Panc1 (cell line): Measurements from ENCODE around the gene ZNF701. TPM values are rescaled to one million over a fixed set of nuclear protein-coding genes. Genes with fewer than 3 reads are reported as not detected.

Source experiments
- ATAC-seq: fragments of 200-7000 bp; cut with Tn5 transposase; 2 replicates; pipeline ENCODE4 v1.9.1; 2020; ENCODE audit warnings: mild to moderate bottlenecking, moderate library complexity
- BruUV-seq: library from RNA; stranded (reverse); fragments of 400-500 nt; replicated peaks from 2 replicates; lab custom pipeline; 2021; lab: Mats Ljungman, UMichigan
- CTCF ChIA-PET: fragments of 300-600 bp; sonication (Branson Sonifier 250); formaldehyde crosslinking; loops from one replicate; lab custom pipeline; 2022; ENCODE audit warnings: antibody characterized with exemption; lab: Charles Lee
- POLR2A ChIA-PET: fragments of 300-600 bp; sonication (Branson Sonifier 250); formaldehyde crosslinking; loops from one replicate; lab custom pipeline; 2022; ENCODE audit warnings: antibody characterized with exemption; lab: Charles Lee
- DNase-seq: peaks from one replicate; pipeline ENCODE4 v3.0.0-alpha.2; 2010; ENCODE audit warnings: low read depth, low spot score
- H3K27ac ChIP-seq: 2 replicates; pipeline ENCODE4 v1.5.1; 2011; ENCODE audit warnings: mild to moderate bottlenecking, low read length, inconsistent platforms
- H3K27me3 ChIP-seq: fragments of 200-500 bp; sonication (Bioruptor generic); 2 replicates; pipeline ENCODE4 v1.6.0; 2014; ENCODE audit warnings: low read length, inconsistent platforms; ENCODE audit not compliant: control insufficient read depth, insufficient read depth
- H3K36me3 ChIP-seq: fragments of 200-500 bp; sonication (Bioruptor generic); 2 replicates; pipeline ENCODE4 v1.5.1; 2014; ENCODE audit warnings: inconsistent platforms, mild to moderate bottlenecking, low read length, moderate library complexity; ENCODE audit not compliant: control insufficient read depth, insufficient read depth
- H3K4me1 ChIP-seq: 2 replicates; pipeline ENCODE4 v1.5.1; 2011; ENCODE audit warnings: inconsistent platforms, mild to moderate bottlenecking, low read length, moderate library complexity; ENCODE audit not compliant: control insufficient read depth, insufficient read depth
- H3K4me3 ChIP-seq, 2 experiments: 2 replicates each; pipeline ENCODE4 v1.5.1; 2011 to 2012; ENCODE audit warnings: low read depth in 2 of 2, low read length in 2 of 2, mild to moderate bottlenecking in 2 of 2, inconsistent platforms in 1 of 2, moderate library complexity in 1 of 2
- H3K9me3 ChIP-seq: fragments of 200-500 bp; sonication (Bioruptor generic); 2 replicates; pipeline ENCODE4 v1.5.1; 2014; ENCODE audit warnings: low read depth, mild to moderate bottlenecking, inconsistent platforms, low read length, moderate library complexity; ENCODE audit not compliant: control insufficient read depth, insufficient read depth
- CTCF ChIP-seq: fragments of 450-650 bp; IDR thresholded peaks from 2 replicates; pipeline ENCODE4 v1.5.1; 2017; ENCODE audit warnings: mild to moderate bottlenecking
- POLR2AphosphoS5 ChIP-seq: IDR thresholded peaks from 2 replicates; pipeline ENCODE4 v1.6.1; 2012; ENCODE audit warnings: mild to moderate bottlenecking, low read depth, low read length, moderate library complexity
- SIN3A ChIP-seq: IDR thresholded peaks from 2 replicates; pipeline ENCODE4 v1.6.1; 2012; ENCODE audit warnings: low read depth, mild to moderate bottlenecking, low read length, moderate library complexity, borderline replicate concordance; ENCODE audit not compliant: insufficient read depth
- TCF7L2 ChIP-seq: IDR thresholded peaks from 2 replicates; pipeline ENCODE4 v1.6.1; 2011; ENCODE audit warnings: mild to moderate bottlenecking, low read depth, low read length, inconsistent platforms
- in situ Hi-C: cut with HindIII; loops from 2 replicates; pipeline ENCODE4 v1.10.0; 2016; ENCODE audit warnings: low sequenced_read_pairs, low pct_unique_long_range_greater_than_20kb
- intact Hi-C: fragments of 100-400 bp; cut with micrococcal nuclease; formaldehyde crosslinking; loops from one replicate; pipeline ENCODE4 v1.10.0; 2022; ENCODE audit not compliant: unreplicated experiment
- total RNA-seq: library from RNA; stranded (reverse); gene quantifications from one replicate; pipeline ENCODE4 v1.2.1, GENCODE V29; 2021; ENCODE audit not compliant: unreplicated experiment
- TF ChIP-seq, protein P1 (sequence below), 2 experiments: IDR thresholded peaks; 2 replicates each; pipeline ENCODE4 v1.6.1; 2011 to 2012; ENCODE audit warnings: low read depth in 2 of 2, control low read depth in 1 of 2, low read length in 1 of 2, mild to moderate bottlenecking in 1 of 2, moderate library complexity in 1 of 2; ENCODE audit not compliant: insufficient read depth in 1 of 2

Gene ZNF701
- total RNA-seq, 1 experiment from 2014 or later, result 16.4 TPM

DNA sequence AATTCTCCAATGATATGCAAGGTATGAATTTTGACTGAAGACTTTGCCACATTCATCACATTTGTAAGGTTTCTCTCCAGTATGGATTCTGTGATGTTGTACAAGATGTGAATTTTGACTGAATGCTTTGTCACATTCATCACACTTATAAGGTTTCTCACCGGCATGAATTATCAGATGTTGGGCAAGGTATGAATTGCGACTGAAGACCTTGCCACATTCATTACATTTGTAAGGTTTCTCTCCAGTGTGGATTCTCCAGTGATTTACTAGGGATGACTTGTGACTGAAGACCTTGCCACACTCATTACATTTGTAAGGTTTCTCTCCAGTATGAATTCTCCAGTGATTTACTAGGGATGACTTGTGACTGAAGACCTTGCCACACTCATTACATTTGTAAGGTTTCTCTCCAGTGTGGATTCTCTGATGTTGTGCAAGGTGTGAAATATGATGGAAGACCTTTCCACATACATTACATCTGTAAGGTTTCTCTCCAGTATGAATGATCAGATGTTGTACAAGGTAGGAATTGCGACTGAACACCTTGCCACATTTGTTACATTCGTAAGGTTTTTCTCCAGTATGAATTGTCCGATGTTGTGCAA is 43.3 kb downstream of the ZNF701 start:
- no peak overlapping the region for H3K27ac ChIP-seq
- H3K9me3 ChIP-seq, result peaks cover 22% of the 10 kb centered on the region
- in situ Hi-C loops, result no loop called here
- no peak for TF ChIP-seq SIN3A
- CTCF ChIA-PET, result no interaction called here
- intact Hi-C loops, result no loop called here
- H3K4me1 ChIP-seq, result no peaks in the 10 kb centered on the region
- BruUV-seq, result no TSS peak
- no peaks in the 10 kb centered on the region for H3K27me3 ChIP-seq
- no peaks in the 10 kb centered on the region; the same call in 1 of the 2 replicates for H3K36me3 ChIP-seq
- DNase-seq, result no peak
- no peak for ATAC-seq
- H3K4me3 ChIP-seq, result no peak overlapping the region
- POLR2A ChIA-PET, result no interaction called here

- DNase-seq (no peak), ATAC-seq (no peak)
- no peak overlapping the region for H3K27ac ChIP-seq
- H3K4me1 ChIP-seq, result no peaks in the 10 kb centered on the region
- no TSS peak for BruUV-seq
- H3K27me3 ChIP-seq, result no peaks in the 10 kb centered on the region
- TF ChIP-seq SIN3A (no peak), POLR2AphosphoS5 (no peak), CTCF (no peak), TCF7L2 (no peak)
- TF ChIP-seq, protein P1, sequence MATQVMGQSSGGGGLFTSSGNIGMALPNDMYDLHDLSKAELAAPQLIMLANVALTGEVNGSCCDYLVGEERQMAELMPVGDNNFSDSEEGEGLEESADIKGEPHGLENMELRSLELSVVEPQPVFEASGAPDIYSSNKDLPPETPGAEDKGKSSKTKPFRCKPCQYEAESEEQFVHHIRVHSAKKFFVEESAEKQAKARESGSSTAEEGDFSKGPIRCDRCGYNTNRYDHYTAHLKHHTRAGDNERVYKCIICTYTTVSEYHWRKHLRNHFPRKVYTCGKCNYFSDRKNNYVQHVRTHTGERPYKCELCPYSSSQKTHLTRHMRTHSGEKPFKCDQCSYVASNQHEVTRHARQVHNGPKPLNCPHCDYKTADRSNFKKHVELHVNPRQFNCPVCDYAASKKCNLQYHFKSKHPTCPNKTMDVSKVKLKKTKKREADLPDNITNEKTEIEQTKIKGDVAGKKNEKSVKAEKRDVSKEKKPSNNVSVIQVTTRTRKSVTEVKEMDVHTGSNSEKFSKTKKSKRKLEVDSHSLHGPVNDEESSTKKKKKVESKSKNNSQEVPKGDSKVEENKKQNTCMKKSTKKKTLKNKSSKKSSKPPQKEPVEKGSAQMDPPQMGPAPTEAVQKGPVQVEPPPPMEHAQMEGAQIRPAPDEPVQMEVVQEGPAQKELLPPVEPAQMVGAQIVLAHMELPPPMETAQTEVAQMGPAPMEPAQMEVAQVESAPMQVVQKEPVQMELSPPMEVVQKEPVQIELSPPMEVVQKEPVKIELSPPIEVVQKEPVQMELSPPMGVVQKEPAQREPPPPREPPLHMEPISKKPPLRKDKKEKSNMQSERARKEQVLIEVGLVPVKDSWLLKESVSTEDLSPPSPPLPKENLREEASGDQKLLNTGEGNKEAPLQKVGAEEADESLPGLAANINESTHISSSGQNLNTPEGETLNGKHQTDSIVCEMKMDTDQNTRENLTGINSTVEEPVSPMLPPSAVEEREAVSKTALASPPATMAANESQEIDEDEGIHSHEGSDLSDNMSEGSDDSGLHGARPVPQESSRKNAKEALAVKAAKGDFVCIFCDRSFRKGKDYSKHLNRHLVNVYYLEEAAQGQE (IDR thresholded peaks at IDR 0.05; ENCODE audit: insufficient read depth in 1 of 2, low read depth in 2 of 2, low read length in 1 of 2), result no peak
- ChIA-PET POLR2A (no interaction called here), CTCF (no interaction called here)
- intact Hi-C loops (no loop called here), in situ Hi-C loops (no loop called here)
- H3K4me3 ChIP-seq, result no peak overlapping the region
- no peaks in the 10 kb centered on the region; the same call in 1 of the 2 replicates for H3K9me3 ChIP-seq
- H3K36me3 ChIP-seq, result no peaks in the 10 kb centered on the region
These were observed 51.3 kb downstream of the ZNF701 start for GRCh38 chr19:52621376-52621775.

GRCh38 chr19:52622261-52622660 is 52.2 kb downstream of the ZNF701 start:
- no peak overlapping the region for H3K27ac ChIP-seq
- no peak overlapping the region for H3K4me3 ChIP-seq
- ChIA-PET POLR2A (no interaction called here), CTCF (no interaction called here)
- in situ Hi-C loops (no loop called here), intact Hi-C loops (no loop called here)
- no peaks in the 10 kb centered on the region for H3K9me3 ChIP-seq
- no TSS peak for BruUV-seq
- no peaks in the 10 kb centered on the region for H3K4me1 ChIP-seq
- DNase-seq (no peak), ATAC-seq (no peak)
- H3K27me3 ChIP-seq, result no peaks in the 10 kb centered on the region
- TF ChIP-seq CTCF (no peak; the same call in 1 of the 2 replicates), POLR2AphosphoS5 (no peak), TCF7L2 (no peak), SIN3A (no peak)
- TF ChIP-seq, protein P1 (IDR thresholded peaks at IDR 0.05; ENCODE audit: insufficient read depth in 1 of 2, low read depth in 2 of 2, low read length in 1 of 2), result no peak
- no peaks in the 10 kb centered on the region for H3K36me3 ChIP-seq
